ENCODE measurements around the gene AUTS2.

The AUTS2 gene

DNA sequence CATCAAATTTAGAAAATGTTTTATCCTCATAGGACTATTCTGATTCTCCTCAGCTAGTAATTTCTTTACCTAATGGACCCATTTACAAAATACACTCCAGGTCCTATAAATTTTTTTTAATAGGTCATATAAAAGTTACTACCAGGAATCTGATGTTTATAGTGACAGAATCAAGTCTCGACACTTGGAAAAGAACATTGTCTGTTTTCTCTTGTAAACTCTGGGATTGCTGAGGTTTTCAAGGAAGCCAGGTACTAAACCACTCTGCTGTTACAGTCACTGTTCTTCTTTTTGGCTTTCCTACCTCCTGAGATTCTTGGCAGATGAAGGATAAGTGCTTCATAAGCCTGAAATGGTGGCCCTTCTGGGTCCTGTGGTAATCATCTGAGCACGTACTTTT is 493.1 kb downstream of the AUTS2 start:
- Mint-ChIP-seq H3K9me3 (peaks cover 5% of the 10 kb centered on the region), H3K27me3 (ENCODE audit: low read depth) (no peaks in the 10 kb centered on the region), H3K27ac (peak overlapping the region; percentile 34 to 81 (median 52)), H3K36me3 (ENCODE audit: low read depth) (peaks cover 22% of the 10 kb centered on the region), H3K4me3 (no peak overlapping the region), H3K4me1 (peaks cover 48% of the 10 kb centered on the region)
- TF ChIP-seq CTCF (IDR thresholded peaks at IDR 0.05; ENCODE audit: unreplicated experiment in 3 of 3) = no peak

DNA sequence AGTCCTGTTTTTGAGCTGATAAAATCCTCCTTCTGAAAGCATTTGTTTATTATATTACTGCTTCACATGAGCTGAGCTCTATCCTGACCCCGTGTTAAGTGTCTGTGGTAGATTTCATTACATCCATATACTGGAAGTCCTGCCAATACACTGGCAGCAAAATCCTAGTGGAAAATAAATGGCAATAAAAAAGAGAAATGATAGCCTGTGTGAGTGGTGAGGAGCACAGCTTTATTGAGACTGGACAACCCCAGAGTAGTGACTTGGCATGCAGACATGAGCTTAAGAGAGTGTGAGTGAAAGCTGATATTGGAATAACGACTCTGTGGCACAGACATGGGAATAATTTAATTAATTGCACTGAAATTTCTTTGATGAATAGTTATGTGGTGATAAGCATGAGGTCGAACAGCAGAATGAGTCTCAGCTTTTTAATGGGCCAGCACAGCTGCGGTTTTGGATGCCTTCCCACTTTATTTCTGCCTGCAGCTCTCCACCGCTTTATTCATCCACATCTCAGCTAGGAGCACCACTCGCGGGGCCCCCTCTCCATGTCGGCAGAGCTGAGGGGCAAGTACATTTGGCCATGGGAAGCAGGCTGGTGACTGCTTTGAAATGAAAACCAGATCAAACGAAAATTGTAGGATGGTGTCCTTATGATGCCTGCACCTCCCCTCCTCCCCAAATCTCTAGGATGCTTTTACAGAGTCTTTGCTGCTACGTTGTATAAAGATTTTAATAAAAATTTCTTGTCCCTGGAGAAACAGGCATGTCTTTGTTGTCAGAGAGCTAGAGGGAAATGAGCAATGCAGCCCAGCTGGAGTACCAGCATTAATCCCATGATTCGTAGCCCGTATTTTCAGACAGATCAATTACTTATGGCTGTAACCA is 494.3 kb downstream of the AUTS2 start:
- peaks cover 15% of the 10 kb centered on the region for H3K36me3 Mint-ChIP-seq (ENCODE audit: low read depth)
- H3K27ac Mint-ChIP-seq = peak overlapping the region; percentile 22 to 81 (median 76)
- H3K4me3 Mint-ChIP-seq = peak overlapping the region in 1 of 3 experiments; percentile 24

GRCh38 chr7:70093205-70093904 is 495.1 kb downstream of the AUTS2 start:
- peak overlapping the region; percentile 63 to 81 (median 76) for H3K27ac Mint-ChIP-seq
- H3K4me3 Mint-ChIP-seq = peak overlapping the region in 1 of 3 experiments; percentile 49
- peaks cover 7% of the 10 kb centered on the region for H3K36me3 Mint-ChIP-seq (ENCODE audit: low read depth)
- H3K9me3 Mint-ChIP-seq = no peaks in the 10 kb centered on the region
- TF ChIP-seq CTCF (IDR thresholded peaks at IDR 0.05; ENCODE audit: unreplicated experiment in 3 of 3) = no peak
- peaks cover 63% of the 10 kb centered on the region for H3K4me1 Mint-ChIP-seq
- H3K27me3 Mint-ChIP-seq (ENCODE audit: low read depth) = no peaks in the 10 kb centered on the region

More for the DNA sequence above, 494.3 kb downstream of the AUTS2 start:
- Mint-ChIP-seq H3K27me3 (ENCODE audit: low read depth) (no peaks in the 10 kb centered on the region), H3K4me1 (peaks cover 55% of the 10 kb centered on the region), H3K9me3 (peaks cover under 1% of the 10 kb centered on the region)
- no peak for TF ChIP-seq CTCF (IDR thresholded peaks at IDR 0.05; ENCODE audit: unreplicated experiment in 3 of 3)

- peak overlapping the region; percentile 13 to 81 (median 63) for H3K27ac Mint-ChIP-seq
- no peak for TF ChIP-seq CTCF (IDR thresholded peaks at IDR 0.05; ENCODE audit: unreplicated experiment in 3 of 3)
Measured at GRCh38 chr7:70094831-70095230, 496.6 kb downstream of the AUTS2 start.

DNA sequence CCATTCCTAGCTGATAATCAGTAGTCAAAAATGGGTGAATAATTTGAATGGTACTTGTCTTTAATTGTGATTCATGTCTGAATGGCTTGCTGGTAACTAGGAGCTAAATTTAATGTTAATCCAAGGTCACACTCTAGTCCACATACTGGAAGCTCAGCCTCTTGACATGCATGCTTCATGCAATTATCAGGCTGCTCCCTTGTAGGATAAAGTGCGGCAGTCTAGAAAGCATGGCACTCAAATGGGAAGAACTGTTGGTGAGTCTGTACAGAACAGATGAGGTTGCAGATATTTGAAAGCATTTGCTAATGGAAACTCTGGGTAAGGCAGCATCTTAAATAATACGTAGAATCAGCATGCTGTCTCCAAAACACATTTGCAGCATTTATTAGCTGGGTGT is 499.4 kb downstream of the AUTS2 start:
- H3K27ac Mint-ChIP-seq = peak overlapping the region; percentile 39 to 82 (median 82)
- H3K4me3 Mint-ChIP-seq = no peak overlapping the region
- no peaks in the 10 kb centered on the region for H3K36me3 Mint-ChIP-seq (ENCODE audit: low read depth)
- TF ChIP-seq CTCF (IDR thresholded peaks at IDR 0.05; ENCODE audit: unreplicated experiment in 3 of 3) = no peak
- H3K4me1 Mint-ChIP-seq = peaks cover 62% of the 10 kb centered on the region
- H3K9me3 Mint-ChIP-seq = no peaks in the 10 kb centered on the region
- no peaks in the 10 kb centered on the region for H3K27me3 Mint-ChIP-seq (ENCODE audit: low read depth)

More at GRCh38 chr7:70094831-70095230, 496.6 kb downstream of the AUTS2 start:
- Mint-ChIP-seq H3K36me3 (ENCODE audit: low read depth) (no peaks in the 10 kb centered on the region), H3K4me3 (peak overlapping the region in 1 of 3 experiments; percentile 2), H3K4me1 (peaks cover 77% of the 10 kb centered on the region), H3K27me3 (ENCODE audit: low read depth) (no peaks in the 10 kb centered on the region), H3K9me3 (no peaks in the 10 kb centered on the region)
